OCI-LY3 (cell line): Measurements from ENCODE around the gene AFF2.

Experiments used
- EZH2phosphoT487 ChIP-seq: fragments of 200-600 bp; shearing (Covaris generic); IDR thresholded peaks from 2 replicates; pipeline ENCODE4 v1.6.1; 2018; ENCODE audit warnings: antibody characterized with exemption, mixed run types, low read depth
- TF ChIP-seq, protein P1 (sequence below): fragments of 200-600, 300-600 bp; sonication (generic); IDR thresholded peaks from 2 replicates; pipeline ENCODE4 v1.5.1; 2014; ENCODE audit warnings: antibody characterized with exemption, low read length, low read depth

DNA sequence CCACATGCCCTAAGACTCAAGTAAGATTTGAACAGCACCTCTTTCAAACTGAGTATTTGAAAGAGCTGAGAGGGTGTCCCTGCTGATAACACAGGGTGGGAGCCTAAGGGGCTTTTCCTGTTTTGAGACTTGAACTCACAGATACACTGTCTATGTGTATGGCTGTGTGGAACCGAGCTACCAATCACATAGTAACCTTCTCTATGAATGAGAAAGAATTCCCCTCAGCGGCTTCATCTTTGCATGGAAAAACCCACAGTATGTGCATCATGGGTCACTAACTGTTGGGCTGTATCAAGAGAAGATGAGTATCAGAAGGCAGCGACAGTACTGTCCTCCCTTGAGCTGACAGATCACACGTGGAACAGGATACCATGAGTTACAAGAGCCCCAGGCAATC, 336.3 kb downstream of the AFF2 start:
- TF ChIP-seq, protein P1, sequence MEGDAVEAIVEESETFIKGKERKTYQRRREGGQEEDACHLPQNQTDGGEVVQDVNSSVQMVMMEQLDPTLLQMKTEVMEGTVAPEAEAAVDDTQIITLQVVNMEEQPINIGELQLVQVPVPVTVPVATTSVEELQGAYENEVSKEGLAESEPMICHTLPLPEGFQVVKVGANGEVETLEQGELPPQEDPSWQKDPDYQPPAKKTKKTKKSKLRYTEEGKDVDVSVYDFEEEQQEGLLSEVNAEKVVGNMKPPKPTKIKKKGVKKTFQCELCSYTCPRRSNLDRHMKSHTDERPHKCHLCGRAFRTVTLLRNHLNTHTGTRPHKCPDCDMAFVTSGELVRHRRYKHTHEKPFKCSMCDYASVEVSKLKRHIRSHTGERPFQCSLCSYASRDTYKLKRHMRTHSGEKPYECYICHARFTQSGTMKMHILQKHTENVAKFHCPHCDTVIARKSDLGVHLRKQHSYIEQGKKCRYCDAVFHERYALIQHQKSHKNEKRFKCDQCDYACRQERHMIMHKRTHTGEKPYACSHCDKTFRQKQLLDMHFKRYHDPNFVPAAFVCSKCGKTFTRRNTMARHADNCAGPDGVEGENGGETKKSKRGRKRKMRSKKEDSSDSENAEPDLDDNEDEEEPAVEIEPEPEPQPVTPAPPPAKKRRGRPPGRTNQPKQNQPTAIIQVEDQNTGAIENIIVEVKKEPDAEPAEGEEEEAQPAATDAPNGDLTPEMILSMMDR, result no peak
- no peak for TF ChIP-seq EZH2phosphoT487
